ENCODE results near the gene LOXHD1.

LOXHD1 gene

DNA sequence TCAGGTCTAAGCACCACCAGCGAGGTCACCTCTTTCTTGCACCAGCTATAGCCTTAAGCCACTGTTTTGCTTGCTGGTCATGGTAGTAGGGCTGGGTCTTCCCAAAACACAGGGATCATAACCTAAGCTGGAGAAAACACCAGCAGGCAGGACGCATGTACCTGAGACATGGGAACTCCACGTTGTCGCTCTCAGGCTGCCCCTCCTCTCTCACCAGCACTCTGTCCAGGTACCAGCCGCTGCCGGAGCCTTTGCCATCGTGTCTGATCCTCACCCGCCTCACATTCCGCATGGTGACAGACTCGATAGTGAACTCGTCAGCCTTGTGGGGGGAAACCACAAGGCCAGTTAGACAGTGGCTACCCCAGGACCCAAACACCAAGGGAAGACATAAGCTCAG lies 79.5 kb downstream of the LOXHD1 start:
- no peak for DNase-seq (ENCODE audit: low read depth in 3 of 3)

DNA sequence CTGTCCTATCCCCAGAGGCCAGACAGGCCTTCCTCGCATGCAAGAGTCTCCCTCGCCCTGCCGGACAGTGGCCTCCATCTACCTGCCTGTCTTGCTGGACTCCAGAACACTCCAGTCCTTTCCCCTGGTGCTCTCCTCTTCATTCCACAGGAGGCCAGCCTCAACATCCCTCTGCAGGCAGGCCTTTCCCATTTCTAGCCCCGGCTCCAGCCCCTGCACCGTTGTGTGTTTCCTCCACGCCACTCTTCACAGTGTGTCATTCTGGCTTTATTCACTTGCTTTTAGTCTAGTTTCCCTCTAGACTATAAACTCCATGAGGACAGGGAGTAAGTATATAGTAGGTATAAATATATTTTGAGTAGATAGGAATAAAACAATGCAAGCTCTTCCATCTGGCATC lies 81.2 kb downstream of the LOXHD1 start:
- DNase-seq (ENCODE audit: low read depth in 3 of 3) = no peak

DNA sequence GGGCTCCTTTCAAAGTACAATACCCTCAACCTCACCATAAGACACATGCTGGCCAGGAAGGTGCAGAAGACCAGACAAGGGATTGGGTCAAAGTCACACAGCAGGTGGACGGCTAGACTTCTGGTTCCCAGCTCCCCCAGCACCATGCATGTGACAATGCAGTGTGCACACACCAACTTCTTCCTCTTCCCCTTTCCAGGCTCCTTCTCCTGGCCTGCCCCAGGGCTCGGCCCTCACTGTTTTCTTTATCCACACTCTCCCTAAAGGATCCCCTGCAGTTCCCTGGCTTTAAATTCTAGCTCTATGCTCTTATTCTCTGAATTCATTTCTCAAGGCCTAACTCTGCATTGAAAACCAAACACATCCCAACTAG lies 82.3 kb downstream of the LOXHD1 start:
- no peak for DNase-seq (ENCODE audit: low read depth in 3 of 3)

DNA sequence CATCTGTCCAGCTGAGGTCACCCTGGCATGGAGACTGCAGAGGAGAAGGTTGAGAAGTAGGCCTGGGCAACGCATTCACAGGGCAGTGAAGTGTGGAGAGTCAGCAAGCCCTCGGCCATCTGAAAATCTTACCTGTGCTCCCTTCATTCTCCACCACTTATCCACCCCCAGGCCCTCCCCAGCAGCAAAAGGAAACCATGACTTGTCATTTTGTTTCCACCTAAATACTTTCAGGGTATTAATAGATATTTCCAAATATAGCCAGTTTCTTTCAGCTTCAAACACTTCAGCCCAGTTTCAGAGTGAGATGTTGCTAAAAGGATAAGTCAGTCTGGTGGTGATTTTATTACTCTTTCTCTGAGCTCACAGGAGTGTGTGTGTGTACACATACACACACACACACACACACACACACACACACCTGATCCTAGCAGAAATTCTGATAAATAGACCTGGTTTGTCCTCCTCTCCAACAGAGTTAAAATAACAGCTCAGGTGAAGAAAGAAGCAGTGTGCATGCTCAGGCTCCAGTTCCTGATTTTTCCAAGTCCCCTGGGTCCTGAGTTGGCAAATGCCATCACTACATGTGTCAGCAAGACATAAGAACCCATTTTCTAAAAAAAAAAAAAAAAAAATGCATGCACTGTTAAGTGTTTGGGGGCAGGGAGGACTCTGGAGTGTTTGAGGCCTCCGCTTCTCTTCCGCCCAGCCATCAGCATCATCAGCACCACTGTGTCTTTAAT lies 82.8 kb downstream of the LOXHD1 start:
- DNase-seq (ENCODE audit: low read depth in 3 of 3) = no peak

DNA sequence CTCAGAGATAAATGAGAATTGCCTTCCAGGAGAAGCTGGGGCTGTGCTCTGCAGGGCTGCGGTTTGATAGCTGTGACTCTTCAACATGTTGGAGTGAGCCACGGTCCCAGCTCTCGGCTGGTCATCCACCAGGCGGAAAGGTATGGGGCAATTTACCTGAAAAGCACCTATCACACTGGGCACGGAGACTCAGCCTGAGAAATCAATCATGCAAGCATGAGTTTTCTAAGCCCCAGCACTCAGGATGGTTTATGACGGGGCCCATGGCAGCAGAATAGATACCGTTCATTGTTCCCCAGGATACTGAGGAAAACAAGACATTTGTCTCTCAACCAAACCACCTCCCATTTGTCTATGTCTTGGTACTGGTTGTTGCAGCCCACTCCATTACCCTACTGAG lies 83.9 kb downstream of the LOXHD1 start:
- no peak for DNase-seq (ENCODE audit: low read depth in 3 of 3)

DNA sequence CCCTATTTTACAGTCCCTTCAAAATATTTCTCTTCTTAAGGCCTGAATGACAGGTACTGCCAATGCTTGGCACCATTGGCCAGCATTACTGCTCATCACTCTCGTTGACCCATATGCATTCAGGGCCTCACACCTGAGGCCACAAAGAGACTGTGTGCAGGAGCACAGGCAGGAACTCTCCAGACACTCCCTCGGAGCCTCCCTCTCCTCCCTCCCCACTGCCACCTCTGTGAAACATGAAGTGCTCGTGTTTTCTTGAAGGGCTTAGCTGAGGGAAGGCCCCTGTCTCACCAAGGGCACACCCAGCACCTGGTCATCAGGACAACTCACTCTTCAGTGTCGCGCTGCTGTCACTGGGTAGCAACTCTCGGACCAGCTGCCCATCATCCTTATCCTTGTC lies 85.3 kb downstream of the LOXHD1 start:
- DNase-seq (ENCODE audit: low read depth in 3 of 3) = no peak

DNA sequence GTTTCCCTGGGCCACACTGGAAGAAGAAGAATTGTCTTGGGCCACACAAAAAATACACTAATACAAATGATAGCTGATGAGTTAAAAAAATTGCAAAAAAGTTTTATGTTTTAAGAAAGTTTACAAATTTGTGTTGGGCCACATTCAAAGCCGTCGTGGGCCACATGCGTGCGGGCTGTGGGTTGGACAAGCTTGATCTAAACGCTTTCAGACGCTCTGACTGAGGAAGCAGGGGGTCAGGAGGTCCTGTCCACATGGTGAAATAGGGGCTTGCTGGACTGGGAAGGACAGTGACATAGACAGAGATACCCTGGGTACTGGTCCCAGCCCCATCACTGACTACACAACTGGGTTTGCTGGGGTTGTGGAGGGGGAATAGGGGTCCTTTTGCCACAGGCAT lies 86.4 kb downstream of the LOXHD1 start:
- DNase-seq (ENCODE audit: low read depth in 3 of 3) = no peak

DNA sequence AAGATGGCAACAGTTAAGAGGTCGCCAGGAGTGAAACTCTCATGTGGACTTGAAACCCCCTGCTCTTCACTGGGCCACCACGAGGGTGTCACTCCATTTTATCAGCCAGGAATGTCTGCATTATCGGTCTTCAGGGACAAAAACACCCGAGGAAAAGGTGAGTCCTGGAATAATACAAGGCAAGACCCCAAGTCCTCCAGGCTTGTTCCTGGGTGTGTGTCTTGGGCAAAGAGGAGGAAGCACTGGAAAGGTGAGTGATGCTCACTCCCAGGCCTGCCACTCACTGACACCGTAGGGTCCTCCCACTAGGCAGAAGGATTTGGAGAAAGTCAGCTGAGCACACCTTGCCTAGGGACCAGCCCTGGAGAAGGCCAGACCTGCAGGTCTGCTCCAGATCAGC lies 86.9 kb downstream of the LOXHD1 start:
- no peak for DNase-seq (ENCODE audit: low read depth in 3 of 3)

DNA sequence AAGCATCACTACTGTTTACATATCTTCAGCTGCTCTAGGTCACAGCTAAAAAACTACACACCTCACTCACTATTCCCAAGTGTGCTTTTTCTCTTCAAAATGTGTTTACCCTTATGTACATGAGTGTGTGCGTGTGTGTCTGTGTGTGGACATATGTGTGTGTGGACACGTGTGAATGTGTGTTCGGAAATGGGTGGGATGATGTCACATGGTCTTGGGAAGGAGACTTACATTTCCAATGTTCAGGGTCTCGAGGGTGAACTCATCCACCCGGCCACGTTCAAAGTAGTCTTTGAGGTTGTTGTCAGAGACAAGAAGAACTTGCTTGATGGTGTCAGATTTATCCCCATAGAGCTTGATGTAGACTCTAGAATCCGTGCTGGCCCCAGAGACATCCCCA lies 87.8 kb downstream of the LOXHD1 start:
- no peak for DNase-seq (ENCODE audit: low read depth in 3 of 3)

DNA sequence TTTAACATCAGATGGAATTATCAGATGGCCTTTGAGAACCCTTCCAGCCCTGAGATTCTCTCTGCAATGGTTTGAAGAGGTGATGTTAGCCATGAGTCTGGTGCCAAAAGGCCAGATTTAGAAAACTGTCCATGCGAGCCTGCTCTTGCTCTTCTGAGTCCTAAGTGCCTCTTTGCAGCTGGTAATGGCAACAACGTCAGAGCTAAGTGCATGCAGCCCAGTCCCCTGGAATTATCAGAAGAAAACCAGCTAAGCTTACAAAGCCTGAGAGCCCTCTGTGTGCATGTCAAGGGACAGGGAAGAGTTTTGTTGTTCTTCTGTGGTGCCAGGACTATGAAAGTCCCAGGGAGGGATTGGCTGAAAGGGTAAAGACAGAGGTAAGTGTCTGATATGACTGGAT lies 89.8 kb downstream of the LOXHD1 start:
- no peak for DNase-seq (ENCODE audit: low read depth in 3 of 3)

DNA sequence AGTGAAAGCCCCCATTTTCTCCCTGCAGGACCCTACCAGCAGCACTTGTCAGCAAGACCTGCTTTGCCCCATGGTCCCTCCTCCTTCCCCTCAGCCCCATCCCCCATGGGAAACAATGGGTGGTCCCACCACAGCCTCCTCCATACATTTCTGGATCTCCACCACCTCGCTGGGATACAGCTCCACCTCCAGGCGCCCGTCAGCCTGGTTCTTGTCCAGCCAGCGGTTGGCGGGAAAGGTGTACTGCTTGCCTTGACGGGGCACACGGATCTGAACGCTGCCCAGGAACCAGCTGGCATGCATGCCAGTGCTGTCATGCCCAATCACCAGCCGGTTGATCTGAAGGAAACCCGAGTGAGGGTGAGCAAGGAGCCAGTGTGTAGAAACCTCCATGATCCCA lies 90.9 kb downstream of the LOXHD1 start:
- no peak for DNase-seq (ENCODE audit: low read depth in 3 of 3)

DNA sequence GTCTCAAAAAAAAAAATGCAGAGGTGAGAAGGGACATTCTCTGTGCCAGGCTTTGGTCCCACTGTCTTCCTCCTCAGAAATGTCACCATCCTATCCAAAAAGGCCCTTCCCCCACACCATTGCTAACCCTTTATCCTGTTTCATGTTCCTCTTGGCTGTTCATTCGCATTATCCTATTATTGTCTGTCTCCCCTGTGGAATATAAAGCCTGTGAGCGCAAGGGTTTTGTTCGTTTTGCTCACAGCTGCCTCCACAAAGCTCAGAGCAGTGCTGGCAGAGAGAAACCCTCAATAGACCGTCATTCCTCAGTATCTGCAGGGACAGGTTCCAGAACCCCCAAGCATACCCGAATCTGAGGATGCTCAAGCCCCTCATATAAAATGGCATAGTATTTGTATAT lies 91.8 kb downstream of the LOXHD1 start:
- DNase-seq (ENCODE audit: low read depth in 3 of 3) = no peak

DNA sequence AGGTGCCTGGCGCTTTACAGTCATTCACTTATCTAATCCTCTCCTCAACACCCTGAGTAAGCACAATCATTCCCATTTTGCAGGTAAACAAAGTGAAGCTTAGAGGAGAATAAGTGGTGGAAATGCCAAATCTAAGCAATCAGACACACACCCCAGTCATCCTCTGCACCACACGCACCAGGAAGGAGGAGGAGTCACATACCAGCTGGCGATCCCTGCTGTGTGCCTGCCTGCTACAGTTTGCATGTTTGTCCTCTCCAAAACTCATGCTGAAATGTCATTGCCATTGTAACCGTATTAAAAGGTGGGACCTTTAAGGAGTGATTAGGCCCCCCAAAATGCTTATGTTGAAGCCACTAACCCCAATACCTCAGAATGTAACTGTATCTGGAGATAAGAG lies 93.7 kb downstream of the LOXHD1 start:
- no peak for DNase-seq (ENCODE audit: low read depth in 3 of 3)

DNA sequence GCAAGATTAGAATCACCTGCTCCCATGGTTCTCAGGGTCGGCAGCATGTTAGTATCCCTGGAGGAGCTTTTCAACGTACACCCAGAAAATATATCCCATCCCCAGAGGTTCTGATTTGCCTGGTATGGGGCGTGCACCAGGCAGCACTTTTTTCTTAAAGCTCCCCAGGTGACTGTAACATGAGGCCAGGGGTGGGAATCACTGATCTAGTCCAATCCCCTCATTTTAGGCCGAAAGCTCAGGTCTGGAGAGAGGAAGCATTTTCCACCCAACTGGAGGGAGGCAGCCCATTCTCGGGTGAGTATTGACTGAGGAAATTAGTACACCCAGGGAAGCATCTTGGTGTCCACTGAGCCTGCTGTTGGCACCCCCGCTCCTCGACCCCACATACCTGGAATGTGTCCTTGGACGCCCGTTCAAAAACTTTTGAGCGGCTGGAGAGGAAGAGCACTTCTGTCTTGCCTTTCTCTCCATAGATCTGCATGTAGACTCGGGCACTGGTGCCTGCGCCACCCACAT lies 94.3 kb downstream of the LOXHD1 start:
- DNase-seq (ENCODE audit: low read depth in 3 of 3) = no peak

DNA sequence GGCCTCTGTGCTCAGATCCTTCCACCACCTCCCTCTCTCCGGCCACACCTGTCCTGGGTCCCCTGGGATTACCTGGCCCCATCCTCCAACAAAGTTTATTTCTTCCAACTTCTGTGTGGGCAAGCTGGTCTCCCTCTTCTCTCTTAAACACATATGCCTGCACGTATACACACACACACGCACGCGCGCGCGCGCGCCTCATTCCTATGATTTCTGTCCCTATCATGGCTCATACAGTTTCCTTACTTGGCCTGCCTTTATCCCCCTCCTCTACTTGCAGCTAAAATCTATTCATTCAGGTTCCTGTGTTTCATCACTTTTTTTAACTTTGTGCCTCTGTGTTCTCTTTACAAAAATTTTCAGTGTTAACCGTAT lies 96.4 kb downstream of the LOXHD1 start:
- DNase-seq (ENCODE audit: low read depth in 3 of 3) = no peak

DNA sequence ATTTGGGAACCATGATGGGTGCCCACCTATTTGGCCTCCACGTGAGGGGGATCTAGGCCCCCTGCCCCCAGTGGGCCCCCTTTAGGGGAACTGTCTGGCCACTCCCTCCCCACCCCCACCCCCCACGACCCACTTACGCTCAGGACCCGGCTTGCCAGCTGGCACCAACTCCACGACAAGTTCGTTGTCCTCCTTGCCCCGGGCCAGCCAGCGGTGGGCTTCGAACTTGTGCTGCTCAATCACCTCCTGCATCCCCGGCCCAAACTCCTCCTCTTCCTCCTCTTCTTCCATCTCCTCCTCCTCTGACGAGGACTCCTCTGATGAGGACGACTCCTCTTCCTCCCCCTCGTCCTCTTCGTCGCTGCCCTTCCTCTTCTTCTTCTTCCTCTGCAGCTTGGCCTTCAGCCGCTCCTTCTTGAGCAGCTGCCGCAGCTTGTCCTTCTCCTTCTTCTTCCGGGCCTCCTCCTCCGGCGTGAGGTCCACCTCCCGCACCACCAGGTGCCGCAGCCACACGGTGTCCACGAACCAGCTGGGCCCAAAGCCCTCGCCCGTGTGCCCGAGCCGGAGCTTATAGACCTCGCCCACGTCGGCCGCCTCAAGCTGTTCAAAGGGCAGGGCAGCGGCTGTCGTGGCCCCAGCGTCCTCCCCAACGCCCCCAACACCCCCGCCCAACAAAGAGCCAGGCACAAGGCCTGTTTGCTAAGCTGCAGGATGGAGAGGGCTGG lies 96.9 kb downstream of the LOXHD1 start:
- DNase-seq (ENCODE audit: low read depth in 3 of 3) = no peak

DNA sequence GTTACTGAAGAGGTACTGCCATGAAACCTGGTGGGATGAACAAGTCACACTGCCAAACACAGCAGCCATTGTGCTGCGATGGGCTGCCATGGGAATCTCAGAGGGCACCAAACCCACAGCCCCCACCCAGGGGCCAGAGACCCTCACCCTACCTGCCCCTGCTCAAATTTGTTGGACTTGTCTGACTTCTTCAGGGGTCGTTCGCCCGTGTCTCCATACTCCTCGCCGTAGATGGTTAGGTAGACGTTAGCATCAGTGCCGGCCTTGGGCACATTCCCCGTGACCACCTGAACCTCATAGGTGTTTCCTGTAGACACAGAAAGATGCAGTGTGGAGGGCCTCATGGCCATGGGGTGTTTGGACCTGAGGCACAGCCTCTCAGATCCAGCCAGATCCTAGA lies 97.7 kb downstream of the LOXHD1 start:
- no peak for DNase-seq (ENCODE audit: low read depth in 3 of 3)

DNA sequence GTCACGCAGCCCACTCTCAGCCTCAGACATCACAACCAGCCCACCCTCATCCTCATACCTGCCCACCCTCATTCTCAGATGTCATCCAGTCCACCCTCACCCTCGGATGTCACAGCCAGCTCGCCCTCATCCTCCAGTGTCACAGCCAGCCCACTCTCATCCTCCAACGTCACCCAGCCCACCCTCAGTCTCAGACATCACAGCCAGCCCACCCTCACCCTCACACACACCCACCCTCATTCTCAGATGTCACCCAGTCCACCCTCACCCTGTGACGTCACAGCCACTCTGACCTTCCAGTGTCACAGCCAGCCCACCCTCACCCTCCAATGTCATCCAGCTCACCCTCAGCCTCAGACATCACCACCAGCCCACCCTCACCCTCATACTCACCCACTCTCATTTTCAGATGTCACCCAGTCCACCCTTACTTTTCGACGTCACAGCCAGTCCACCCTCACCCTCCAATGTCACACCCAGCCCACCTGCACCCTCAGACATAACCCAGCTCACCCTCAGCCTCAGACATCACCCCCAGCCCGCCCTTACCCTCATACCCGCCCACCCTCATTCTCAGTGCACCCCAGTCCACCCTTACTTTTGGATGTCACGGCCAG lies 100.3 kb downstream of the LOXHD1 start:
- no peak for DNase-seq (ENCODE audit: low read depth in 3 of 3)

DNA sequence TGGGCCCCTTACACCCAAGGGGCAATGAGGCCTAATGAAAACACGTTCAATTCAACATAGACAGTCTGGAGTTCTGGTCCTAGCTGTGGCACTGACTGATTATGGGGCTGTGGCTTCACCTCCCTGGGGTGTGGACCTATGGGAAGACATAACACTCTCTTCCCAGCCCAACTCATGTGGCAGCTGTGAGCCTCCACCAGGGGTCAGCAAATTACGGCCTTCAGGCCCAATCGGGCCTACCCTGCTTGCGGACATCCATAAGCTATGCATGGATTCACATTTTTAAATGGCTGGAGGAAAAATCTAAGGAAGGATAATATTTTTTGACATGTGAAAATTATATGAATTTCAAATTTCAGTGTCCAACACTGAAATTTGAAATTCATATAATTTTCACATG lies 101.3 kb downstream of the LOXHD1 start:
- no peak for DNase-seq (ENCODE audit: low read depth in 3 of 3)

DNA sequence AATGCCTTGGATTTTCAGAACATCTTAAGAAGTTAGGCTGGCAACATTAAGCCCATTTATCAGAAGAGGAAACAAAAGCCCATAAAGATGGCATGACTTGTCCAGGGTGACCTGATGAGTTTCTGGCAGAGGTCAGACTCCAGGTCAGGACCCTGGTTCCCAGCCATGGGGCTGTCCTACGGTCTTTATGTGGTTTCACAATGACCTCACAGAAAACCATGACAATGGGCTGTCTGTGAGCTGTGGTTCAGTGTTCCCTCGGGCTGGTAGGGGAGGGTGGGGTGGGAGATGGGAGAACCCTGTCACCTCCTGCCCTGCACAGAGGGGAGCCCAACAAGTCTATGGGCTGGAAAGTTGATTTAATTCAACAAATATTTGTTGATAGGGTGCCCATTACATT lies 101.8 kb downstream of the LOXHD1 start:
- no peak for DNase-seq (ENCODE audit: low read depth in 3 of 3)

DNA sequence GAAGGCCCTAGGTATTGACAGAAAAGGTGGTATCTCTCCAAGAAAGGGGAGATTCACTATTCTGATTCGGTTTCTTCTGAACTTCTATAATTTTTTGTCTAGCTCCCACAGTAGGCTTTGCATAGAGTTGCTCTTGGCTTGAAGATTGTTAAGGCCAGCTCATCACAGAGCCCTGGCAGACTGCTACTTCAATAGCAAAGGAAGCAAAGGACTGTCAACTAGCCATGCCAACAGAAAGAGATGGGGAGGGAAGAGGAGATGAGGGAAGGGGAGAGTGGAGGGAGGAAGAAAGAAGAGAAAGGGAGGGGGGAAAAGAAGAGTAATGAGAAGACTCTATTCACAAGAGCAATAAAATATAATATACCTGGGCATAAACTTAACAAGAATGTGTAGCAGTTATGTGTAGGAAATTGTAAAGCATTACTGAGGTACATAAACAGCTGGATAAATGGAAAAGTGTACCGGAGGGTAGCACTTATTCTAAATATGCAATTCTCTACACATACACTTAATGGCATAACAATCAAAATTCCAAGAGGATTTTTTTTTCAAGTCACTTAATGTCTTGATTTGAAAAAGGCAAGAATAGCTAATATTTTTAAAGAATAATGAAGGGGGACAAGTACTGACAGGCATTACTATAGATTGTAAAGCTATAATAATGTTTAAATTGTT lies 102.5 kb downstream of the LOXHD1 start:
- no peak for DNase-seq (ENCODE audit: low read depth in 3 of 3)

DNA sequence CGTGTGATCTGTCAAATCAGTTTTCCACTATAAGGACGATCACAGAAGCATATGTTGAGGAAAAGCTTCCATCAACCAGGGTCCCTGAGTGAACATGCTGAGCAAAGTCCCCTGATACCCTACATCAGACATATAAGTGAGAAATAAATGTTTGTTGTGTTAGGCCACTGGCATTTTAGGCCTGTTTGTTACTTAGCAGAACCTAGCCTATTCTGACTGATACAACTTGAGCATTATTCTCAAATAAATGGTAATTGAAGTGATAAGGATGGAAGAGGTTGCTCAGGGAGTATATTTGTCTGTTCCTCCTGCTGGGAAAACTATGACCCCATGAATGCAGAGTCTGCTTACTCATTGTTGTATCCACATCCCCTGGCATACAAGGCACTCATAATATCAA lies 106.4 kb downstream of the LOXHD1 start:
- DNase-seq (ENCODE audit: low read depth in 3 of 3) = no peak

DNA sequence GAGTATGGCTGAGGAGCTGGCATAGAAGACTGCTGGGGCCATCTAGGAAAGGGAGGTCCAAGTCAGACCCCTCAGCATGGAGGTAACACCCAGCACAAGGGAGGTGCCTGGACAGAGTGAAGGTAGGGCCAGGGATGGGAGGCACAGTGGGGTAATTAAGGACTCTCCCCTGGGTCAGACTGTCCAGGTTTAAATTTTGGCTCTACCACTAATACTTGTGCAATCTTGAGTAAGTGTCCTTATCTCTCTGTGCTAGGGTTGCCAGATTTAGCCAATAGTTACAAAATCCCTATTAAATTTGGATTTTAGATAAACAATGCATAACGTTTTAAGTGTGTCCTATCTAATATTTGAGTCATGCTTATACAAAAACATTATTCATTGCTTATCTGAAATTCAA lies 109.5 kb downstream of the LOXHD1 start:
- DNase-seq (ENCODE audit: low read depth in 3 of 3) = no peak
